ENCODE measurements around the gene SIL1. TPM values are rescaled to one million over a fixed set of nuclear protein-coding genes. Genes with fewer than 3 reads are reported as not detected.

SIL1 gene
- total and polyA plus RNA-seq, 2 donors (not counting 3 experiments of a cell fraction or from before 2014, with no cell fraction given), result 47.6 to 67.2 TPM

DNA sequence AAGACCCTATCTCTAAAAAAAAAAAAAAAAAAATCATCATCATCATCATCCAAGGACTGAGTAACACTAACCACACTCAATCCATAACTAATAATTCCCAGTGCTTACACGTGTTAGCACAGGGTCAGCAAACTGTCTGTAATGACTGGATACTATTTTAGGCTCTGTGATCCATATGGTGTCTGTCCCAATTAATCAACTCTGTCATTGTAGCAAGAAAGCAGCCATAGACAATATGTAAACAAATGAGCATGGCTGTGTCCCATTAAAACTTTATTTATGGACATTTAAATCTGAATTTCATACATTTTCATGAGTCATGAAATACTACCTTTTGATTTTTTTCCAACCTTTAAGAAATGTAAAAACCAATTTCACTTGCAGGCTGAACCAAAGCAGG lies 148.4 kb downstream of the SIL1 start:
- H3K27ac ChIP-seq (ENCODE audit: insufficient read depth, low read depth, low read length), result no peak overlapping the region
- TF ChIP-seq GATA2 (IDR thresholded peaks at IDR 0.05; ENCODE audit: insufficient read depth, insufficient read length, low read depth, low read length), result no peak
- no peak for TF ChIP-seq JUN (IDR thresholded peaks at IDR 0.05; ENCODE audit: borderline replicate concordance, insufficient read depth, insufficient read length, low read depth)
- TF ChIP-seq, protein P1, sequence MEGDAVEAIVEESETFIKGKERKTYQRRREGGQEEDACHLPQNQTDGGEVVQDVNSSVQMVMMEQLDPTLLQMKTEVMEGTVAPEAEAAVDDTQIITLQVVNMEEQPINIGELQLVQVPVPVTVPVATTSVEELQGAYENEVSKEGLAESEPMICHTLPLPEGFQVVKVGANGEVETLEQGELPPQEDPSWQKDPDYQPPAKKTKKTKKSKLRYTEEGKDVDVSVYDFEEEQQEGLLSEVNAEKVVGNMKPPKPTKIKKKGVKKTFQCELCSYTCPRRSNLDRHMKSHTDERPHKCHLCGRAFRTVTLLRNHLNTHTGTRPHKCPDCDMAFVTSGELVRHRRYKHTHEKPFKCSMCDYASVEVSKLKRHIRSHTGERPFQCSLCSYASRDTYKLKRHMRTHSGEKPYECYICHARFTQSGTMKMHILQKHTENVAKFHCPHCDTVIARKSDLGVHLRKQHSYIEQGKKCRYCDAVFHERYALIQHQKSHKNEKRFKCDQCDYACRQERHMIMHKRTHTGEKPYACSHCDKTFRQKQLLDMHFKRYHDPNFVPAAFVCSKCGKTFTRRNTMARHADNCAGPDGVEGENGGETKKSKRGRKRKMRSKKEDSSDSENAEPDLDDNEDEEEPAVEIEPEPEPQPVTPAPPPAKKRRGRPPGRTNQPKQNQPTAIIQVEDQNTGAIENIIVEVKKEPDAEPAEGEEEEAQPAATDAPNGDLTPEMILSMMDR (IDR thresholded peaks at IDR 0.05; ENCODE audit: extremely low read depth in 1 of 2, insufficient read depth in 1 of 2, low read depth in 1 of 2, low read length in 2 of 2), result no peak
- TF ChIP-seq MYC (IDR thresholded peaks at IDR 0.05; ENCODE audit: low read depth, low read length), result no peak
- TF ChIP-seq, protein P2, sequence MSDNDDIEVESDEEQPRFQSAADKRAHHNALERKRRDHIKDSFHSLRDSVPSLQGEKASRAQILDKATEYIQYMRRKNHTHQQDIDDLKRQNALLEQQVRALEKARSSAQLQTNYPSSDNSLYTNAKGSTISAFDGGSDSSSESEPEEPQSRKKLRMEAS (IDR thresholded peaks at IDR 0.05; ENCODE audit: insufficient read depth, insufficient read length), result no peak
- TF ChIP-seq EZH2 (IDR thresholded peaks at IDR 0.05; ENCODE audit: borderline replicate concordance, low read depth, low read length, severe bottlenecking), result no peak
- TF ChIP-seq FOS (IDR thresholded peaks at IDR 0.05; ENCODE audit: borderline replicate concordance, insufficient read depth, low read length), result no peak
- TF ChIP-seq POLR2A (IDR thresholded peaks at IDR 0.05; ENCODE audit: low read depth, low read length), result no peak
- no peak for TF ChIP-seq POLR2AphosphoS5 (IDR thresholded peaks at IDR 0.05; ENCODE audit: insufficient read depth, low read depth, low read length)
- H3K4me1 ChIP-seq (ENCODE audit: control insufficient read depth, extremely low read depth, insufficient read depth, low read length), result no peaks in the 10 kb centered on the region
- FAIRE-seq (no peak), DNase-seq (ENCODE audit: low read depth, low spot score) (no peak)
- no peaks in the 10 kb centered on the region for H3K9me1 ChIP-seq (replicated peaks; ENCODE audit: control insufficient read depth, extremely low read depth, insufficient read depth, low read length)
- dilution Hi-C loops (cut with MboI; ENCODE audit: extremely low pct_ligation_motif_present, low sequenced_read_pairs) (no loop called here), intact Hi-C loops (cut with micrococcal nuclease) (no loop called here)
- no peaks in the 10 kb centered on the region for H3K9me3 ChIP-seq (replicated peaks; ENCODE audit: control insufficient read depth, insufficient read depth, low read length)
- no peak overlapping the region for H3K4me2 ChIP-seq (ENCODE audit: insufficient read depth, low read length)
- ChIA-PET CTCF (no interaction called here), POLR2A (no interaction called here)
- H3K36me3 ChIP-seq (ENCODE audit: control insufficient read depth in 2 of 2, extremely low read depth in 1 of 2, insufficient read depth in 2 of 2, low read length in 2 of 2), result no peaks in the 10 kb centered on the region
- no TSS peak for BruUV-seq (replicated peaks)
- H2AFZ ChIP-seq (ENCODE audit: low read depth, low read length), result no peak overlapping the region
- H3K79me2 ChIP-seq (ENCODE audit: control insufficient read depth, insufficient read depth, low read length), result no peaks in the 10 kb centered on the region
- no peak overlapping the region for H3K9ac ChIP-seq (replicated peaks; ENCODE audit: extremely low read depth, insufficient read depth, low read length)
- H4K20me1 ChIP-seq (replicated peaks; ENCODE audit: control insufficient read depth, extremely low read depth, insufficient read depth, low read length), result no peaks in the 10 kb centered on the region
- H3K27me3 ChIP-seq (ENCODE audit: control insufficient read depth in 2 of 2, insufficient read depth in 2 of 2, low read length in 2 of 2), result no peaks in the 10 kb centered on the region
- no peak overlapping the region for H3K4me3 ChIP-seq (replicated peaks in 1 of 3; ENCODE audit: insufficient read depth in 1 of 3, low read depth in 1 of 3, low read length in 3 of 3)
